GM21390 (cell line): ENCODE data around the gene DBNDD1.

ENCODE experiments used
- ATAC-seq: cut with Tn5 transposase; IDR thresholded peaks from one replicate; pipeline ENCODE4 v1.9.1; 2021; ENCODE audit not compliant: unreplicated experiment

DBNDD1 gene

DNA sequence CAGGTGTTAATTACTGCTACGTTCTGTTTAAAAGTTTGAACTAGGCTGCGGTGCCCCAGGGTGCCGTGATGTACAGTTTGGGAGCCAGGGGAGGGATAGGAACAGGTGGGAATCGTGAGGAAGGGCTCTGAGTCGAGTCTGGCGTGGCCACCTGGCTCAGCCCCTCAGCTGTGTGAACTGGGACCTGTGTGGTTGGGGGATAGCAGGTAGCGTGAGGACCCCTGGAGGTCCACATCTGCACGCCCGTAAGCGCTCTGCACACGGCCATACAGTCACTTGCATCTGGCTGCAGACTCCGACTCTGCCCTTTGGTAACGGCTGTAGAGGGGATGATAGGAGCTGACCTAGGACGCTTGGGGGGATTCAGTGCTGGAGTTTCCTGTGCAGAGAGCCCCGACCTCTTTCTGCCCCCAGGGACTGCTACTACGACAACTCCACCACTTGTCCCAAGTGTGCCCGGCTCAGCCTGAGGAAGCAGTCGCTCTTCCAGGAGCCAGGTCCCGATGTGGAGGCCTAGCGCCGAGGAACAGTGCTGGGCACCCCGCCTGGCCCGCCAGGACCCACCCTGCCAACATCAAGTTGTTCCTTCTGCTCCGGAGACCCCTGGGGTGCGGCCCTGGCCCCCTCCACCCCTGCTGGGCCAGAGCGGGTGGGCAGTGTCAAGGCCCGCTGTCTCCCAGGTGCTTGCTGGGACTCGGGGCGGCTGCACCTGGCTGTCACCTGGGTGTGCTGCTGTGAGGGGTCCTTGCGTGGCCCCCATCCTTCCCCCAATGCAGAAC is 53.6 kb downstream of the DBNDD1 start:
- ATAC-seq: no peak

DNA sequence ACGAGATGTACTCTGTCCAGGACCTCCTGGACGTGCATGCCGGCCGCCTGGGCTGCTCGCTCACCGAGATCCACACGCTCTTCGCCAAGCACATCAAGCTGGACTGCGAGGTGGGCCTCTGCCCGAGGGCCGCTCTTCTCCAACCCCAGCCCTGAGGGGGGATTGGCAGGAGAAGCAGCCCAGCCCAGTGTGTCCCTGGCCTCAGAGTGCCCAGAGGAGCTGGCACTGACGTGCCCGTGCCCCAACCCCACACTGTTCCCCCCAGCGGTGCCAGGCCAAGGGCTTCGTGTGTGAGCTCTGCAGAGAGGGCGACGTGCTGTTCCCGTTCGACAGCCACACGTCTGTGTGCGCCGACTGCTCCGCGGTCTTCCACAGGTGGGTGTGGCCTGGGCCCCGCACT is 55.1 kb downstream of the DBNDD1 start:
- ATAC-seq: no peak

DNA sequence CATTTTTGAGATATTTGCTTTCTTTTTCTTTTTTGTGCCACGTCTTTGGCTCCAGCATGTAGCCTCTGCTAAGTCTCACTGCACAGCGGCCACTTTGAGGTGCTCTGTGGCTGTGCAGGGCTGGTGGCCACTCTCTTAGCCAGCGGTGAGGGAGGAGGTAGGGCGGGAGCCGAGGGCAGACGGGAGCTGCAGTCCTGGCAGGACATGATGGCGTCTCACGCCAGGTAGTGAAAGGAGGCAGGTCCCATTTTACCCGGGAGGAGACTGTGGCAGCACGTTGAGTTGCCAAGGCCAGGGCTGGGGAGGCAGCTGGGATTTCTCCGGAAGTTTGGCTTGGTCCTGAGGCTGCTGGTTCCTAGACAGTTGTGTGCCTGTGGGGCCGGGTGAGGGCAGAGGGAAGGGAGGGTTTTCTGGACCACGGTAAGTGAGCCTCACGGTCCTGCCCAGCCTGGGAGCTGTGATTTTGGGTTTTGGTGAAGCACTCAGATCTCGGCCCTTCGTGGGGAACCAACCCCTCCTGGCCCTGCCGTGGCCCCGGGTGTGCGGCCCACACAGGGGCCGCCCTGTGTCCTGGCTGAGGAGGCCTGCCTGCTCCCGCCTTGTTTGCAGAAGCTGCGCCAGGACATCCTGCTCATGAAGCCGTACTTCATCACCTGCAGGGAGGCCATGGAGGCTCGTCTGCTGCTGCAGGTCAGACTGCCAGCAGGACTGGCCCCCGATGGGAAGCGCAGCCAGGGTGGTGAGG is 56.3 kb downstream of the DBNDD1 start:
- no peak for ATAC-seq

DNA sequence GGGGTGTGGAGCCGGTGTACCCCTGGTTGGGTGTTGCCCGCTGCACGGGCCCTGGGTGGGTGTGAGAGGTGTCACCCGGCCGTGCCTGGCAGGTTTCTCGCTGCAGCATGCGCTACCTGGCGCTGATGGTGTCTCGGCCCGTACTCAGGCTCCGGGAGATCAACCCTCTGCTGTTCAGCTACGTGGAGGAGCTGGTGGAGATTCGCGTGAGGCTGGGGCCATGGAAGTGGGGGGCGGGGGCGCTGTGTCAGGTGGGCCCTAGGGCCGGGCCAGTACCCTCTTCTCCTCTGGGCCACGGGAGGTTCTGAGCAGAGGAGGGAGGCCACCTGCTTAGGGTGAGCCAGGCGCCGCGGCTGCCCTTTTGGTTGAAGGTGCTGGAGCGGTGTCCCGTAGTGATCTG is 57.3 kb downstream of the DBNDD1 start:
- no peak for ATAC-seq

DNA sequence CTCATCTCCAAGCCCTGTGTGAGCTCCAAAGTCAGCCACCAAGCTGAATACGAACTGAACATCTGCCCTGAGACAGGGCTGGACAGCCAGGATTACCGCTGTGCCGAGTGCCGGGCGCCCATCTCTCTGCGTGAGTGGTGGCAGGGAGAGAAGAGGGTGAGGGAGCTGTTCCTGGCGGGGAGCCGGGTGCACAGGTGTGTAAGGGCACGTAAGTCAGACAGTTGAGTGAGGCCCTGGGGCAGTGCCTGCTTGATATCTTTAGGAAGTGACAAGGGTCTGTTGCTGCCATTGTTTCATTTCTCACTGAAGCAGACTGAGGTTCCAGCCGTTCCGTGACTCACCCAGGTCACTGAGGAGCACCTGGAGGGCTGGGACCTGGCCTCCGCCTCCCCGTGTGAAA is 58.3 kb downstream of the DBNDD1 start:
- ATAC-seq: no peak

DNA sequence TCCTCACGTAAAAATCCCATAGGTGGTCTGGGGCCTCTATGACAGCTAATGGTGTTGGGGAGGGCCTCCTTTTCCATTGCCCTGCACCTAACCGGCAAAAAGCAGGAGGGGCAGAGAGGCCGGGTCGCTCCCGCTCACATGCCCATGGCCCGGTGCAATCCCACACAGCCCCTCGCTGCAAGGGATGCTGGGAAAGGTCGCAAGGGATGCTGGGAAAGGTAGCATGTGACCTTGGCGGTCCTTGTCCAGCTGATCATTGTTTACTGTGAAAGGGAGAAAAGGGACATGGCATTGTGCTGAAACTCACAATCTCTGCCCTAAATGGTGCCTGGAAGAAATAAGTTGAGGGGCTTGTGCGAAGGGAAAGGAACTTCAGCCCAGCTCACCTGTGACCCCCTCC is 60.7 kb downstream of the DBNDD1 start:
- ATAC-seq: no peak

DNA sequence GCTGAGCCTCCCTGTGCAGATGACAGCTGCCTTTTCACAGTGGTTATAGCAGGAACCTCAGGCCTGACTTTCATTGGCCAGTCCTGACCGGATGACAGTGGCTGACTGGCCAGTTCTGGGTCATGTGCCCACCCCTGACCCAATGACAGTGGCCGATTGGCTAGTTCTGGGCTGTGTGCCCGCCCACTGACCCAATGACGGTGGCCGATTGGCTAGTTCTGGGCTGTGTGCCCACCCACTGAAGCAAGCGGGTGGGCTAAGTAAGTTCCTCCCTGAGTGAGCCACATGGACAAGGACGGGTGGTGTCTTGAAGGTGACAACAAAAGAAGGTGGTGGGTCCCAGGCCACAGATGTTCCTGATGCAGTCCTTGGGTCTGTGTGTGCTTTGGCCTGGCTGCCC is 61.2 kb downstream of the DBNDD1 start:
- no peak for ATAC-seq

DNA sequence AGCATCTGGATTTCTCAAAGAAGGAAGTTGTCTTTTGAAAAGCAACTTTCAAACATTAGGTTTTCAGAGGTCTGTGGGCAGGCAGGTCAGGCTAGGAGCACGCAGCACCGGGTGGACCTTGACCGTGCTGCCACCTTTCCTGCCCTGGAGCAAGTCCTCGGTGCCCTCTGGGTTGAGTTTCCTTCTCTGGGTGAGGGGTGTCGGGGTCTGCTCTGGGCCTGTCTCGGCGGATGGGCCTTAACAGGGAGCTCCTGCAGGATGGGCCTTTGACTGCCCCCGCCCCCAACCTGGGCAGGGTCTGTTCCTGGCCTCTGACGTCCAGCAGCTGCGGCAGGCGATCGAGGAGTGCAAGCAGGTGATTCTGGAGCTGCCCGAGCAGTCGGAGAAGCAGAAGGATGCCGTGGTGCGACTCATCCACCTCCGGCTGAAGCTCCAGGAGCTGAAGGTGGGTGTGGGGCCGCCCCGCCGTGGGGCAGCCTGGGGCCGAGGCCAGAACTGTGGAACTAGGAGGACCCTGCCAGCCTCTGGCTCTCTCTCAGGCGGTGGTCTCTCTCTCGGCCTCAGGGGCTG is 62.0 kb downstream of the DBNDD1 start:
- ATAC-seq: no peak

DNA sequence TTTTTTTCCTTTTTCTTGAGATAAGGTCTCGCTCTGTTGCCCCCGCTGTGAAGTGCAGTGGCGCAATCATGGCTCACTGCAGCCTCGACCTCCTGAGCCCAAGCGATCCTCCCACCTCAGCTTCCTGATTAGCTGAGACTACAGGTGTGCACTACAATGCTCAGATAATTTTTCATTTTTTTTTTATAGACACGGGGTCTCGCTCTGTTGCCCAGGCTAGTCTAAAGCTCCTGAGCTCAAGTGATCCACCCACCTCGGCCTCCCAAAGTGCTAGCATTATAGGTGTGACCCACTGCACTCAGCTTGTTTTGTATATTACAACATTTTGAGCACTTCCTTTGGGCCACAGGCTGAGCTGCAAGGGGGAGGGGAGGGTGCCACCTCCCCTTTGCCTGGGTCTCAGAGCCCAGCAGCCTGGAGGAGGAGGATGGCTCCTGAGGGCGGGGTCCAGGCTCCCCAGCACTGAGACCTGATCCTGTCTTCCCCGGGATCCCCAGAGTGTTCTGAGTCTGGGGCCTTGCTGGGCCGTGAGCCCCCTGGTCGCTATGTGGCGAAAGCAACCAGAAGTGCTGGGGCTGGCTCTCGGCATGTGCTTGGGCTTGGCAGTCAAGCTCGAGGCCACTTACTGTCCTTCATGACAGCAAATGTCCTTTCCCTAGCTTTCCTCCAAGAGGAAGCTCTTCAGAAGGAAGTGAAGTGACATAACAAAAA is 62.6 kb downstream of the DBNDD1 start:
- ATAC-seq: no peak

DNA sequence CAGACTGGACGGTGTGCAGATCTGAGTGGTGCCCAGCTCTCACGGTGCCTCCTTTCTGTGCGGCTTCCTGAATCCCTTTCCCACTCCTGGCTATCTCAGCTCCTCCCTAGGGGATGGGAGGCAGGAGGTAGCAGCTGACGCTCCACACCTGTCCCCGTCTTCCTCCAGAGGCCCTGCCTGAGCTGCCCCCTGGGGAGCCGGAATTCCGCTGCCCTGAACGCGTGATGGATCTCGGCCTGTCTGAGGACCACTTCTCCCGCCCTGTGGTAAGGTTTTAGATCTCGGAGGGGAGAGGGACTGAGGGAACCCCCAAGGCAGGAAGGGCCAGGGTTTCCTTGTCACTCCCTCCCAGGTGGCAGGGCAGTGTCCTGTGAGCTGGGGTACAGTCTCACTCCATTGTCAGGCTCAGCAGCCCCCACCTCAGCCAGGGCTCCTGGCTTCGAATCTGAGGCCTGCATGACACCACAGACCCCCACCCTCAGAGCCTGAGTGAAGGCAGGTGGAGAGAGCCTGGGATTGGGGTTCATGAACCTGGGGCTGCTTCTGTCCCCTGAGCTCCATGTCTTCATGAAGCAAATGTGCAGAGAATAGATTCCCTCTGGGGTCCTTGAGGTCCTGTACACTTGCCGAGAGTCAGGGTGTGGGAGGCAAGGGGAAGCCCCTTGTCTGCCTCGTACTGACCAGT is 64.1 kb downstream of the DBNDD1 start:
- no peak for ATAC-seq
